Esophagus muscularis mucosa (tissue), 4 donors: ENCODE results near the gene ZBTB8A.
"Not testable (repeated sequence)": the region's sequence is repeated elsewhere in the genome, so short reads cannot be mapped to it uniquely, and the experiment has no call there.

Source experiments
- EP300 ChIP-seq: sonication (generic); formaldehyde crosslinking; IDR thresholded peaks from one replicate; pipeline ENCODE4 v1.6.1; 2017; ENCODE audit warnings: antibody characterized with exemption
- POLR2A ChIP-seq: fragments of 450-650 bp; IDR thresholded peaks from one replicate; pipeline ENCODE4 v1.6.1; 2017; ENCODE audit warnings: antibody characterized with exemption, moderate library complexity, mild to moderate bottlenecking, low read depth
- TF ChIP-seq, protein P1 (sequence below), 3 experiments: fragments of 200-600 bp in 2 of 3; fragments of 450-650 bp in 1 of 3; sonication (generic) in 2 of 3; IDR thresholded peaks; one replicate each; pipeline ENCODE4 v1.5.1; 2017 to 2019; ENCODE audit warnings: antibody characterized with exemption in 3 of 3, mild to moderate bottlenecking in 2 of 3, moderate library complexity in 1 of 3

DNA sequence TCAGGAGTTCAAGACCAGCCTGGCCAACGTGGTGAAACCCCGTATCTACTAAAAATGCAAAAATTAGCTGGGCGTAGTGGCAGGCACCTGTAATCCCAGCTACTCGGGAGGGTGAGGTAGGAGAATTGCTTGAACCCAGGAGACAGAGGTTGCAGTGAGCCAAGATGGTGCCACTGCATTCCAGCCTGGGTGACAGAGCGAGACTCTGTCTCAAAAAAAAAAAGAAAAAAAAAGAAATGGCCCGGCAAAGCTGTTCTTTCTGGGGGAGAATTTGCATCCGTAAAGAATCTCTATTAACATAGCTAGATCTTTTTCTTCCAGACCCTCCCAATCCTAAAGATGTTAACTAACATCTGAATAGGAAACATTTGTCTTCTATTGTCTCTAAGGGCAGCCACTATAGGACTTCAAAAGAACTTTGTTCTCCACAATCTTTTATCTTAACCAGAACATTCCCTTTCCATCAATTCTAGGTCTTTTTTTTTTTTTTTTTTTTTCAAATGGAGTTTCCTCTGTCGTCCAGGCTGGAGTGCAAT is 103.1 kb downstream of the ZBTB8A start:
- TF ChIP-seq, protein P1, sequence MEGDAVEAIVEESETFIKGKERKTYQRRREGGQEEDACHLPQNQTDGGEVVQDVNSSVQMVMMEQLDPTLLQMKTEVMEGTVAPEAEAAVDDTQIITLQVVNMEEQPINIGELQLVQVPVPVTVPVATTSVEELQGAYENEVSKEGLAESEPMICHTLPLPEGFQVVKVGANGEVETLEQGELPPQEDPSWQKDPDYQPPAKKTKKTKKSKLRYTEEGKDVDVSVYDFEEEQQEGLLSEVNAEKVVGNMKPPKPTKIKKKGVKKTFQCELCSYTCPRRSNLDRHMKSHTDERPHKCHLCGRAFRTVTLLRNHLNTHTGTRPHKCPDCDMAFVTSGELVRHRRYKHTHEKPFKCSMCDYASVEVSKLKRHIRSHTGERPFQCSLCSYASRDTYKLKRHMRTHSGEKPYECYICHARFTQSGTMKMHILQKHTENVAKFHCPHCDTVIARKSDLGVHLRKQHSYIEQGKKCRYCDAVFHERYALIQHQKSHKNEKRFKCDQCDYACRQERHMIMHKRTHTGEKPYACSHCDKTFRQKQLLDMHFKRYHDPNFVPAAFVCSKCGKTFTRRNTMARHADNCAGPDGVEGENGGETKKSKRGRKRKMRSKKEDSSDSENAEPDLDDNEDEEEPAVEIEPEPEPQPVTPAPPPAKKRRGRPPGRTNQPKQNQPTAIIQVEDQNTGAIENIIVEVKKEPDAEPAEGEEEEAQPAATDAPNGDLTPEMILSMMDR (IDR thresholded peaks at IDR 0.05) = not testable (repeated sequence)
- not testable (repeated sequence) for TF ChIP-seq POLR2A, EP300
